Tongue (tissue), 2 donors: Measurements from ENCODE around the gene ZNF800. TPM values are rescaled to one million over a fixed set of nuclear protein-coding genes. Genes with fewer than 3 reads are reported as not detected.
"Not testable (repeated sequence)": the region's sequence is repeated elsewhere in the genome, so short reads cannot be mapped to it uniquely, and the experiment has no call there.

ENCODE experiments used
- DNase-seq: peaks from one replicate; pipeline ENCODE4 v3.0.0-alpha.2; 2015
- total RNA-seq: library from RNA; depleted of rRNA; stranded (reverse); fragments of >200 nt; gene quantifications from one replicate; pipeline ENCODE4 v1.2.3, GENCODE V29; 2014

Gene ZNF800
- total RNA-seq: 36.7 TPM

- DNase-seq: peak; percentile 95
These were observed at the start of gene ZNF800 for GRCh38 chr7:127392566-127393367. TSS of gene ZNF800 (minus strand) at chr7:127392708. CDS start at chr7:127391557, 1,151 bp downstream.

GRCh38 chr7:127440206-127440605, 47.7 kb upstream of the ZNF800 start:
- no peak for DNase-seq

GRCh38 chr7:127438836-127439235, 46.3 kb upstream of the ZNF800 start:
- no peak for DNase-seq

DNA sequence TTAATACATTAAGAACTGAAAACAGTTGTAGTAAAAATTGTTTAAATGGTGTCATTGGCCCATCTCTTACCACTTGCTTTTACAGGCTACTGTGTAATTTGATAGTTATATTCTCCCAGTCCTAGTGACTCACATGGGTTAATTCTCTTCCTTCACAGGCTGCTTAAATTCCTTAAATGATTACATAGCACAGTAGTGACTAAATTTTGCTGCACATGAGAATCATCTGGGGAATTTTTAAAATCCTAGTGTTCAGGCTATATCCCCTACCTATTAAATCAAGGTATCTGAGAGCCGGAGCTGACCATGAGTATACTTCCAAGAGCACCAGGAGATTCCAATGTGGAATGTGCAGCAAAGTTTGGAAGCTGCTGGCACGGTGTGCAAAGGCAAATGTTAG, 45.3 kb upstream of the ZNF800 start:
- DNase-seq: no peak

GRCh38 chr7:127437241-127437640, 44.7 kb upstream of the ZNF800 start:
- DNase-seq: no peak

- not testable (repeated sequence) for DNase-seq
These were observed 36.8 kb upstream of the ZNF800 start for GRCh38 chr7:127429281-127429680.

DNA sequence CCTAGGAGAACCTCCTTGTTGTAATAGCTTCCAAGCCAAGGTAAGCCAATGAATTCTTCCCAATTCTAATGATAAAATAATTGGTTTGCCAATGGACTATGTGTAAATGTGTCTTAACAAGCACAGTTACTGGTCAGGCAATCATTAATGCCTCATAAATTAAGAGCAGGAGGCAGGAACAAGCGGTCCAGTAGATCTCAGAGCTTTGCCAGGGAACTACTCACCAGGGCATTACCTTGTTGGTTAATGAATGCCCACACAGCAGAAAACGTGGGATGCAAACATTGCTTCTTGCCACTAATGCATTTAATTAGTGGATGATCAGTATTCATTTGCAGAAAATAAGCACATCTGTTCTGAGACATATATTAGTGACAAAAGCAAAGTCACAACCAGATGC, 26.7 kb upstream of the ZNF800 start:
- DNase-seq: no peak

- no peak for DNase-seq
These were observed 26.0 kb upstream of the ZNF800 start for GRCh38 chr7:127418459-127418858.

- no peak for DNase-seq
These were observed 24.8 kb upstream of the ZNF800 start for GRCh38 chr7:127417346-127417745.

- DNase-seq: no peak
These were observed 22.7 kb upstream of the ZNF800 start for GRCh38 chr7:127415060-127415742.

GRCh38 chr7:127413962-127414361, 21.5 kb upstream of the ZNF800 start:
- DNase-seq: no peak

GRCh38 chr7:127413326-127413725, 20.8 kb upstream of the ZNF800 start:
- no peak for DNase-seq

- DNase-seq: no peak
These were observed 18.7 kb upstream of the ZNF800 start for GRCh38 chr7:127411176-127411575.

- DNase-seq: no peak
These were observed 17.1 kb upstream of the ZNF800 start for GRCh38 chr7:127409629-127410028.

DNA sequence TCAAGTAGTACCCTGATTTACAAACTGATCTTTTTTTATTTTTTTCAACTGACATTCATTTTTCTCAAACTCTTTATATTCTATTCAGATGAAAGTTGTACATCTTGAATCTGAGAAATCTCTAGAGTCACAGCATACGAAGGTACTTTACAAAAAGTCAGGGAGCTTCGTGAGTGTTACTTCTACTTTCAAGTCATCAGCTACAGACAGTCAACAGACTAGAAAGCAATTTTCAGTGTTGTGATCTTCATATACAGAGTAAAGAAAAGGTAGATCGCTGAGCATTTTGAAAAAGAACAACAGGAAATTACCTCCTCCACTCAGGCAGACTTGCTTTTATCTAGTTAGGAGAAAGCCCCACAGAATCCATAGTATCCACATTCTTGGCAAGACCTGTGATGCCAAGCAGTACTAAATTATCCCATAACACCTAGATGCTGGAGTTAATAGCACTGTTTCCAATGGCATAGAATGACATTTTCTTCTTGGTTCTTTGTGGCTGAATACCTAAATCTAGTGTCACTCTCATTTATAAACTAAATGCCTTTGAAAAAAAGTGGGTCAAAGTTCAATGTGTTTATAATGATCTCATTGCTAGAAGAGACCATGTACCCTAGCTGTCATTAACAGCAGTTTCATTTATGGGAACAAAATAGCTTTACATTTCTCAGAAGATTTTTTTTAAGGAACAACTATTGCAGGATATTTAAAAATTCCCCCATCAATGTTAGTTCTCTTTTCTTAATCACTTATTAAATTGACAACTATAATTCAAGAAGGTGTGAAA, 12.0 kb upstream of the ZNF800 start:
- no peak for DNase-seq

DNA sequence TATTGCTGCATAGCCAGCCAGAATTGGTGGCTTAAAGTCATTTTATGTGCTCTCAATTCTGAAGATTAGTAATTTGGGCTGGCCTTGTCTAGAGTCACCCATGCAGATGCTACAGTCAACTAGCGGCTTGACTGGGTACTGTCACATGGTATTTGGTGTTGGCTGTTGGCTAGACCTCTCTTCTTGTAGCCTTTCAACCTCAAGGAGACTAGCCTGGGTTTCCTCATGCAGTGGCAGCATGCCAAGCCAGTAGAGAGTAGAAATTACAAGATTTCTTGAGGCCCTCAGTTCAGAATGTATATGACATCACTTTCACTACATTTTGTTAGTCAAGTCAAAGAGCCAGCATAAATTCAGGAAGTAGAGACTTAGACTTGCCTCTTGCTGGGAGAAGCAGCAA, 3.7 kb upstream of the ZNF800 start:
- DNase-seq: no peak

GRCh38 chr7:127395104-127395503, 2.6 kb upstream of the ZNF800 start:
- not testable (repeated sequence) for DNase-seq

DNA sequence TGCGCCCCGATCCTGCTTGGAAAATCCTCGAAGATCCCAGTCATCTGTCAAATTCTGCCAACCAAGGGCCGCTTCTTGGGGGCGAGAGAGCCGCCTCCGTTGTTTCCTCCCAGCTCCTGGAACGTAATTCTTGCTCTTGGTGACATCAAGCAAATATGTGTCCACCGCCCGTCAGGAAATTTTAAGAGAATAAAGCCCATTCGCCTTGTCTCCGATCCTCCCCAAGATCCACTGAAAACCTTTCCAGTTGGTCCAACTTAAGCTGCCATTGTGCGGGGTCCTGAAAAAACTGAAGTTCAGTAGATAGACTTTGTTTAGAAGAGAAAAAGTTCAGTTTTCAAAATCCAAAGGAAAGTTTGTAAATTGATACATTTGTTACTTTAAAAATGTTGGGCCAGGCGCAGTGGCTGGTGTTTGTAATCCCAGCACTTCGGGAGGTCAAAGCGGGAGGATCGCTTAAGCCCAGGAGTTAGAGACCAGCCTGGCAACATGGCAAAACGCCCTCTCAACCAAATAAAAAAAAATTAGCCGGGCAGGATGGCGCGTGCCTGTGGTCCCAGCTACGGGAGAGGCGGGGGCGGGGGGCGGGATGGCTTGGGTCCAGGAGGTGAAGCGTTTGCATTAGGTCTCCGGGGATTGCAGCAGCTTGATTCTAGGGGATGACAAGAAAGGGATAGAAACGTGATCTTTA, 1.0 kb upstream of the ZNF800 start:
- no peak for DNase-seq

GRCh38 chr7:127392182-127392565, 334 bp downstream of the ZNF800 start:
- peak; percentile 71 for DNase-seq

- DNase-seq: no peak
These were observed 822 bp downstream of the ZNF800 start for GRCh38 chr7:127391591-127392181.

- DNase-seq: no peak
These were observed 1.5 kb downstream of the ZNF800 start for GRCh38 chr7:127390817-127391590.
